HK-2 (cell line): ENCODE measurements around the gene ABCA2.
A peak's percentile ranks its signal among the peaks of the same experiment; 100 is the strongest.
"Not testable (repeated sequence)": the region's sequence is repeated elsewhere in the genome, so short reads cannot be mapped to it uniquely, and the experiment has no call there.

Source experiments
- DNase-seq: peaks from one replicate; pipeline ENCODE4 v3.0.0-alpha.2; 2018; ENCODE audit not compliant: unreplicated experiment

Gene ABCA2

DNA sequence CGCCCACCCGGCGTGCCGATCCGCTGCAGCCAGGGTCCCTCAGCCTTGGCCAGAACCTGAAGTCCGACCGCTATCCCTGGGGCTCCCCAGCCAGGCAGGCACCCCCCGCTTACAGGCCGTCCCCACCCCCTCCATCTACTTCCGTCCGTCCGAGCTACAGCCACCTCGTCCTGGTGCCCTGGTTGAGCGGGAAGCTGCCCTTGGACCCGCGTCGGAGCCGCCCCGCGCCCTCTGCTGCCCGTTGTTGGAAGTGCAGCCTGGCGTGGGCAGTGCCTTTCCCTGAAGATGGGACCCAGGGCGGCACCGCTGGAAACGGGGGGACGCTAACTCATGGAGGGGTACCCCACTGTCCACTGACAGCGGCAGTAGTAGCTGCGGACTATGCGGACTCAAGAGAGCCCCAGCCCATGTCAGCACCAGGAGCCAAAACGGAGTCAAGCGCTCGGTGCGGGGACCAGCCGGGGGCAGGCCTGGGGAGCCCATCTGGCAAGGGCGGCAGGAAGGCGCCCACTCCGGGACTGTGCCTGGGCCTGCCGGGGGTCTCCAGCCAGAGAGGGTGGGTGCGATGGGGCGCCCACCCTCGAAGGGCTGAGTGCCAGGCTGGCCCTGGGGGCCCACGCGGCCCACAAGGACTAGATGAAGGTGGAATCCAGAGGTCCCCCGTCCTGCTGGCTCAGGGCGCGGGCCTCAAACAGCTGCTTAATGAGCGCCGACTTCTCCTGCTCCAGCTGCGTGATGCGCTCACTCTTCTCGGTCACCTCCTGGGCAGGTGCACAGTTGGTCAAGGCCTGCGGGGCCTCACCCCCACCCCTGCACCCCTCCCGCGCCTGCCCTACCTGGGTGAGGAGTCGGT, 36.2 kb upstream of the ABCA2 start:
- DNase-seq: peak; percentile 81

DNA sequence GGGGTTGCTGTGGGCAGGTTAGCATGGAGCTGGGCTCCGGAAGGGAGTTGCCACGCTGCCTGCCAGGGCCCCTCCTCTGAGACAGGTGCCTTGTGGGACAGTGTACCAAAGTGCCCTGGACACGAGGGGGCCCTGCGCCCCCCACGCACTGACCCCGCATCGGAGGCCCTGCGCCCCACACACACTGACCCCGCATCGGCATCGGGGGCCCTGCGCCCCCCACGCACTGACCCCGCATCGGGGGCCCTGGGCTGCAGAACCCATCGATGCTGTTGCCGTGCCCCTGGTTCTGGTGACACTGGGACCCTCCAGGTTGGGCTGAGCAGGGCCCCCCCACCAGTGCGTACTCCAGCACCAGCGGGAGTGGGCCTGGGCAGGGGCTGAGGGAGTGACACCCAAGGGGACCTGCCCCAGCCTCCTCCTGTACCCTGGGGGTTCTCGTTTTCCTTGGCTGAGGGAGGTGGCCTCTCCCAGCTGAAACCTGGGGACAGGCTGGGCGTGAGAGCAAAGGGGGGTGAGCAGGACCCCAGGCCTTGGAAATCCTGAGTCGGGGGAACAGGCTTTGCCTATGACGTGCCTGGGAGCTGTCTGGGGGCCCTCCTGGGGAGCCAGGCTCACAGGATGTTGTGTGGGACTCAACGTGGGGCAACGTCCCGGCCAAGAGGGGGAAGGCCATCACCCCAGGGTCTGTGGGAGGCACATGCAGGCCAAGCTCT, 35.4 kb upstream of the ABCA2 start:
- DNase-seq: no peak

DNA sequence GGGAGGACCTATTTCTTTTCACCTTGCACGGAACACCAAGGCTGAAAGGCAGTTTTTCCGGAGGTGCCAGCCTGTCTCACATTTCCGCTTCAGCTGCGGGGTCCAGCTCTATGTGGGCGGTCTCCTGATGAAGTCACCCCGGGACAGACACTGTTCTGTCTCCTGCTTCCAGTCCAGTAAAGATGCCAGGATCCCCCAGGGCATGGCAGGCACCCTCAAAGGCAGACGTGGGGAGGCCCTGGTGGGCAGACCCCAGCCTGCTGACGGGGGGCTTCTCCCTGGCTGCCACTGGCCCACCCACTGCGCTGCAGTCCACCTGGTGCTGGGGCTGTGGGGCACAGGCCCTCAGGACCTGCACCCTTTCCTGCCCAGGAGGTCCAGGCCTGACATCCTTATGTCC, 34.8 kb upstream of the ABCA2 start:
- DNase-seq: not testable (repeated sequence)

DNA sequence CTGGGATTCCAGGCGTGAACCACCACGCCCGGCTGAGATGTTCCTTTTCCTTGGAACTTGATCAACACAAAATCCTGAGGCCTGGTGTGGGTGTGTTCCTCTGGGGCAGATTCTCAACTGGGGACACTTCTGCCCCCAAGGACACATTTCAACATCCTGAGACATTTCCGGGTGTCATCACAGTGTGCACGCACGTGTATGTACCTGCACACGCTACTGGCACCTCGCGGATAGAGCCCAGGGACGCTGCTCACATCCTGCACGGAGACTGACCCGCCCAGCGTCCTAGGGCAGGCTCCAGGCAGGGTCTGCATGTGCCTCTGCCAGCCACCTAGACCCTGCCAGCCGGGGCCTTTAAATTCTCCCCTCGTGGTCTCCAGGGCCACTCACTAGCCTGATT, 34.3 kb upstream of the ABCA2 start:
- DNase-seq: no peak

DNA sequence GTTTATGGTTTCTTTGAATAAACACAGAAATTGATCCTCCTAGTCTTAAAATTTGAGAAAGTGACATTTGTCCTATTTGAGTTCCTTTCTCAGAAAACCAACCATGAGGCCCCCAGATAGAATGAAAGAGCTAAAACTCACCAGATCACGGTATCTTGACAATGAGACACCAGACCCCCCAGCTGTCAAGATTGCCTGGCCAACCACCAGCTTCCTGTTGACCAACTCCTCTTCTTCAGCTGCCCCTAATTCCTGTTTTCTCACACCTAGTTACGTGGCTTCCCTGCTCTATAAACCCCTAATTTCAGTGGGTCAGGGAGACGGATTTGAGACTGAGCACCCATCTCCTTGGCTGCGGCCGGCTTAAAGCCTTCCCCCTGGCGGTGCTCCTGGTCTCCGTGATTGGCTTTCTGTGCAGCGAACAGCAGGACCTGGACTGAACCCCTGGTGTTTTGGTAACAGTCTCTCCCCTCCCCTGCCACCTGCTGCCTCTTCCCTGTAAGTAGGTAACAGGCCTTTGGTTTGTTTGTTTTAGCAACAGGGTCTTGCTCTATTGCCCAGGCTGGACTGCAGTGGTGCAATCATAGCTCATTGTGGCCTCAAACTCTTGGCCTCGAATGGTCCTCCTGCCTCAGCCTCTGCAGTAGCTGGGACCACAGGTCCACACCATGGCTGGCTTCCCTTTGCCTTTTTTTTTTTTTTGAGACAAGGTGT, 30.6 kb upstream of the ABCA2 start:
- DNase-seq: no peak

DNA sequence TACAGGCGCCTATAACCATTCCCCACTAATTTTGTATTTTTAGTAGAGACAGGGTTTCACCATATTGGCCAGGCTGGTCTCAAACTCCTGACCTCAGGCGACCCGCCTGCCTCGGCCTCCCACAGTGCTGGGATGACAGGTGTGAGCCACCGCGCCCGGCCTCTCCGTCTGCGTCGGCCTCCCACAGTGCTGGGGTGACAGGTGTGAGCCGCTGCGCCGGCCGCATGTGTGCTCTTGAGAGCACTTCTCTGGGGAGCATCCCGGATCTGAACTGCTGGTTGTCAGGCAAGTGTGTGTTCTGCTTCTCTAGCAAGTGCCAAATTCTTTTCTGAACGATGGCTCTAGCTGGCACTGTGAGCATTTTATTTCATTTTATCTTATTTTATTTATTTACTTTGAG, 29.5 kb upstream of the ABCA2 start:
- DNase-seq: no peak

DNA sequence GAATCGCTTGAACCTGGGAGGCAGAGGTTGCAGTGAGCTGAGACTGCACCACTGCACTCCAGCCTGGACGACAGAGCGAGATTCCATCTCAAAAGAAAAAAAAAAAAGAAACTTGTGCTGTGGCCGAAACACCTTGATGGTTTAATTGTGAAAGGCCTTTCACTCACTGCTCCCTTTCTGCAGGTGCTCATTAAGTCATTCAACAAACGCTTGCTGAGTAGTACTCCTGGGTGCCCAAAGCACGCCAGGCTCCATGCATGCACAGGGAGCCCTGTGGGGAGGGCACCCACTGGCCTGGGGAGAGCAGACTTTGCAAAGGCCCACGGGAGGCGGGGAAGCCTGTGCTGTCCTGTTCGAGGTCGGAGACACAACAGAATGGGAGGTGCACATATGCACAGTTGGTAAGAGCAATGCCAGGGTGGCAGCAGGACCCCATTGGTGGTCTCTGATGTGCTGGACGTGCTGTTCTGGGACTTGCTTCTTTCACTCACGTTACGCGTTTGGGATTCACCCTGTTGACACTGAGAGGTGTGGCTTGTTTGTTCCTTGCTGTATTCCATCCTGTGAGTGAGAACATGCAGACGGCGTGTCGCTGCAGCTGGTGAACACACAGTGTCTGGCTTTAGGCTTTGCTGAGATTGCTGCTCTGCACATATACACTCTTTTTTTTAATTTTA, 28.8 kb upstream of the ABCA2 start:
- DNase-seq: no peak

DNA sequence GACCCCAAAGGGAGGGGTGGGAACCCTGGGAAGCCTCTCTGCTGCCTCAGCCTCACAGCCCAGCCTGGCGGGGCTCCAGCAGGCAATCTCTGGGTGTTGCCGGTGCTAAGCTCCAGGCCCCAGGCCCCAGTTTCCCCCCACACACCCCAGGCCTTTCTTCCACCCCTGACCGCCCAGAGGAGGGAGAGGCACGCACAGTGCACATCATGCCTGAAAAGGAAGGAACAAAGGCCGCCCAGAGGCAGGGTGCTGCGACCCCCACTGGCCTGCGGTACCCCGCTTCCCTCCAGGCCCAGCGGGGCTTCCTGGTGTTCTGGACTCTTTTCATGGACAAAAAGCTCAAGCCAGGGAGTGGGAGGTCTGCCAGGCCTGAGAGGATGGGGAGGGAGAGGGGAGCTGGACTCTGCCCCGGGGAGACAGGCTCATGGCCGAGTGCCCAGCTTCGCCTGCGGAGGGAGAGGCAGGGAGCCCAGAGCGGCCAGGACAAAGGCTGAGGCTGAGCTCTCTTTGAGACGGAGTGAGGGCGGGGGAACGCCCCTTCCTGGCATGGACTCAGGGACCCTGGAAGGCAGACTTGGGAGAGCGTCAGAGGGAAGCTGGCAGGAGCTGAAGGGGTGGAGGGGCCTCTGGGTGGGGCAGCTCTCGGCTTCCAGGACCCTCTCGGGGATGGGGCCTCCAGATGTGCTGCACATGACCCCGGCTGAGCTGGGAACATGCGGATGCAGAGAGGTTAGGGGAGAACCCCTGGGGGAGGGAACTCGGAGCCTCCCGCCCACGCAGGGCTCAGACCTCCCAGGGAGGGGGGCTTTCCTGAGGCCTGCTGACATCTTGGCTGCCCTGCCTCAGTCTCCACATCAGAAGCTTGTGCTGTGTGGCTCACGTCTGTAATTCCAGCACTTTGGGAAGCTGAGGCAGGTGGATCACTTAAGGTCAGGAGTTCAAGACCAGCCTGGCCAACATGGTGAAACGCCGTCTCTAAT, 27.6 kb upstream of the ABCA2 start:
- no peak for DNase-seq

DNA sequence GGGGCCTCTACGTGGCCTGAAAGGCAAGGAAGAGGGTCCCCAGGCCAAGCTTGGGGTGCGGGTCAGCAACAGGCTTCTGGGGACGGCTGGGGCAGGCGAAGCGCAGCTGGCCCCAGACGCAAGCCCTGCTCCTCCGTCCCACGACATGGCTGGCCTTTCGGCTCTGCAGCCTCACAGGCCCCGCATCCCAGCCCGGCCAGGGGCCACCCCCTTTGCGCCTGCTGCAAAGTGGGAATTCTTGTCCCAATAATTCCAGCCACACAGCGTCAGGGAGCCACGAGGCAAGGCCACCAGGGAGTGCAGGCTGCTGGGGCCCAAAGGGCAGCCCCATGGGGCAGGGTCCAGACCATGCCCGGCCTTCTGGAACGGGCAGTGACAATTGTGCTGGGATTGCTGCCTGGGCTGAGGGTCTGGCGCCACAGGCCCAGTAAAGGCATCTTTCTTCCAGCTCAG, 26.9 kb upstream of the ABCA2 start:
- DNase-seq: no peak

DNA sequence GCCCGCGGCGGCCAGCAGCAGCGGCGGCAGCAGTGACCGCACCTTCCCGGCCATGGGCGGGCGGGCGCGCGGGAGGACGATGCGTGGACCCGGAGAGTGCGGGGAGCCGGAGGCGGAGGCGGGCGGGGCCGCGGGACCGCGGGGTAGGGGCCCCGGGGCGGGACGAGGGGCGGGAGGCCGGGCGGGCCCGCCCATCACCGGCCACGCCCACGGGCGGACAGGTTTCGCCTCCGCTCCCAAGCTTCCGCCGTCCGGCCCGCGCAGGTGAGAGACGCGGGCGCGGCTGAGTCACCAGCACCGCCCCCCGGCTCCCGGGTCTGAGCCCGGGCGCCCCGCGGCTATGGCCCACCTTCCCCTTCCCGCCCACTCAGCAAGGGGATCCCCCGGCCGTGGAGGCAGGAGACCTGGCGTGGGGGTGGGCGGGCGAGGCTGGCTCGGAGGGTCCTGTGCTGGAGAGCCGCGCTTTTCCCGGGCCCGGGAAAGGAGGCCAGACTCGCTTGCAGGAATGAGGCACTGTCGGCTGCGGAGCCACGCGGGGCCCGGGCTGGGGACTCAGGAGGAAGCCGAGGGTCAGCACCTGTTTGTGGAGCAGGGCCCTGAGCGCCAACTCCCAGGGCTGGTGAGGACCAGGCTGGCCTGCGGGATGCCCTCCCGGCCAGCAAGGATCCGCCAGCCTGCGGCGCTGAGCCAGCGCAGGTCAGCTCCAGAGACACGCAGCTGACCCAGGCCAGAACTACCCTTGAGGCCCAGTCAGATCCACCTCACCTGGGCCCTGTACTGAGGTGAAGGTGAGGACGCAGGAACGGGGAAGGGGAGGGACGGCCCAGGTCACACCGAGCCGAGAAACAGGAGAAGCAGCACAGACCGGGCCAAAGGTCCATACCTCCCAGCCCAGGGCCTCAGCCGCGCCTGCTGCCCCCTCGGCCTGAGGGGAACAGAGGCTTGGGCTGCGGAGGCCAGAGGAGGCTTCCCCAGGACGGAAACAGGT, 26.2 kb upstream of the ABCA2 start, which contains the start of gene ENTPD2:
ENTPD2 (minus strand) TSS at position 118 of the 988 bp plus-strand sequence; CDS start at position 54, 64 bp downstream.
- DNase-seq: no peak

DNA sequence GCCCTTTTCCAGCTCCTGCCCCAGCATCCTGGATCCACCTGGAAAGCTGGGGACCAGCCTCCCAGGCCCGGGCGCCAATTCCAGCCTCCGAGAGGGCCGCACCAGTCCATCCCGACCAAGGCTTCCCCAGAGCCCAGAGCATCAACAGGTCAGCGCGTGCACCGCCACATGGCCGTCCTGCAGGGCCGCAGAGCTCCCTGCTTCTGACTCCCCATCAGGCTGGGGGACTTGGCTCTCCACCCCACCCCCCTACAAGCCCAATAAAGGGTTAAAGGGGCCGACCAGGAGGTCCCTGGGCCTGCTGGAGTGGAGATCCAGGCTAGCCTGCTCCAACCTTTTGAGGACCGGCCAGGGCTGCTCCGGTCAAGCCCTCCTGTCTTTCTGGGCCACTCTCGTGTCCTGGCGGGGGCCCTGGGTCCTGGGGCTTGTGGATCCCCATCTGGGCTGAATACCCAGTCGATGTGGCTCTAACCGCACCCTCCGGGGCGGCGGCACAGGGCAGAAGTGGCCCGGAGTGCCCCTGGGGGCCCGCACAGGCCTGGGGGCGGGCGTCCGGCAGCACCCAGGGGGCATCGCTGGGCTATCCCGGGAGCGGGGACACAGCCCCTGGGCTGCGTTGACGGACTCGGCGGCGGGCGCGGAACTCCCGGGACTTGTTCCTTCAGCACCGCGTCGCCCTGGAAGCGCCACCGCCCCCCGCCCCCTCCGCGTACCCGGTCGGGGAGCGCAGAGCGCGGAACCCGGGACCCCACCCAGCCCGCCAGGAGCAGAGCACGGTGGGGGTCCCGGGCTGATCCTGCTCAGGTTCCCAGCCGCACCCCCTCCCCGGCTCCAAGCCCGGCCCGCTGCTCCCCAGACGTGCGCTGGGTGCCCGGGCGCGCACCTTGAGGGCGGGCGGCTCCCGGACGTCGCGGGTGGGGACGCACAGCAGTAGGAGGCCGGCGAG, 25.2 kb upstream of the ABCA2 start:
- no peak for DNase-seq

DNA sequence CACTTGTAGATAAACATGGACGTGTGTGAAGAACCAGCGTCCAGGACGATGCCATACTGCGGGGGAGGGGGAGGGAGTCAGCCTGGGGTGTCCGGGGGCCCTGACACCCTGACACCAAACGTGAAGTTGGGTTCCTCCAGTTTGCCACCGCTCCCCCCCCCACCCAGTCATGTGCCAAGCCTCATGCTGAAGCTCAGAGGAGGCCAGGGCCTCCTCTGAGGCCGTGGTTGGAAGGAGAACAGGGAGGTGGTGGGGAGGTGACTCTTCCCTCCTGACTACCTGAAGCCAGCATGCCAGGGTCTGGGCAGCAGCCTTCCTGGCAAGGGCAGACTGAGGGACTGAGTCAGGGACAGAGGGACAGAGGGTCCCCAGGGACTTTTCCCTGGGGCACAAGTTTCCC, 24.3 kb upstream of the ABCA2 start:
- DNase-seq: no peak

DNA sequence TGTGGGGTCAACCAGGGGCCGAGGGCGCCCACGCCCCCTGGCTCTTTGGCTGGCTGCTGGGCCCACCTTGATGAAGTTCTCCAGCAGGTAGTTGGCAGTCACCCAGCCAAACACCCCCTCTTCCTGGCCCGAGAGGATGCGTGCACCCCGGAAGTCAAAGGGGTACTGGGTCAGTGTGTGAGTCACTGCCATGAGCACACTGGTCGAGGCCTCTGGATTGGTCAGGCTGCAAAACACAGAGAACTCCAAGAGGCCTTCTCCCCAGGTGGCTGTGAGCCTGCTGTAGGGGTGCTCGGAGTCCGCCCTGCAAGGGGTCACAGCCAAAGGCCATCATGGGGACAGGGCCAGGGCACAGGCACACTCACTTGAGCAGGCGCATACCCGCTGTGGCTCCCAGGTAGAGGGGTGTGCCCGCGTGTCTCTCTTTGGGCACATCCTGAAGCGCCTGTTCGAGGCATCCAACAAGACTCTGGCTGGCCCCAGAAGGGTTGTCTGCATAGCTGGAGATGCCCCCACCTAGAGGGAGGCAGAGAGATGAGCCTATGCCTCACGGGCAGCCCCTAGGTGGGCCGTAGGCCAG, 23.2 kb upstream of the ABCA2 start:
- no peak for DNase-seq

DNA sequence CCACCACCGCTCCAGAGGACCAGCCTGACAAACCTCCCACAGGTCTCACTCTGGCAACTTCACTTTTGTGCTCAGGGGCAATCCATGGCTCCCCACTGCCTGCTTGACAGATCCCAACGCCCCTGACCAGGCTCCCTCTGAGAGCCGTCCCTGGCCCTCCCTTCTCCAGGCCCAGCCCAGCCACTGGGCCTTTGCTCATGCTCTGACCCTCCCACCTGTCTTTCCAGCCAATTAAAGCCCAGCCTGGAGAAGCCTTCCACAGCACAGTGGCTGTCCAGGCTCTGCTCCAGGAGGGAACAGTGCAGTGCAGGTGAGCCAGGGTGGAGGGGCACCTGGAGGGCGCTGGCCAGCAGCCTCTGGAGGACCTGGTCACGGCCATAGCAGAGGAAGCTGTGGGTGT, 22.5 kb upstream of the ABCA2 start:
- DNase-seq: no peak

DNA sequence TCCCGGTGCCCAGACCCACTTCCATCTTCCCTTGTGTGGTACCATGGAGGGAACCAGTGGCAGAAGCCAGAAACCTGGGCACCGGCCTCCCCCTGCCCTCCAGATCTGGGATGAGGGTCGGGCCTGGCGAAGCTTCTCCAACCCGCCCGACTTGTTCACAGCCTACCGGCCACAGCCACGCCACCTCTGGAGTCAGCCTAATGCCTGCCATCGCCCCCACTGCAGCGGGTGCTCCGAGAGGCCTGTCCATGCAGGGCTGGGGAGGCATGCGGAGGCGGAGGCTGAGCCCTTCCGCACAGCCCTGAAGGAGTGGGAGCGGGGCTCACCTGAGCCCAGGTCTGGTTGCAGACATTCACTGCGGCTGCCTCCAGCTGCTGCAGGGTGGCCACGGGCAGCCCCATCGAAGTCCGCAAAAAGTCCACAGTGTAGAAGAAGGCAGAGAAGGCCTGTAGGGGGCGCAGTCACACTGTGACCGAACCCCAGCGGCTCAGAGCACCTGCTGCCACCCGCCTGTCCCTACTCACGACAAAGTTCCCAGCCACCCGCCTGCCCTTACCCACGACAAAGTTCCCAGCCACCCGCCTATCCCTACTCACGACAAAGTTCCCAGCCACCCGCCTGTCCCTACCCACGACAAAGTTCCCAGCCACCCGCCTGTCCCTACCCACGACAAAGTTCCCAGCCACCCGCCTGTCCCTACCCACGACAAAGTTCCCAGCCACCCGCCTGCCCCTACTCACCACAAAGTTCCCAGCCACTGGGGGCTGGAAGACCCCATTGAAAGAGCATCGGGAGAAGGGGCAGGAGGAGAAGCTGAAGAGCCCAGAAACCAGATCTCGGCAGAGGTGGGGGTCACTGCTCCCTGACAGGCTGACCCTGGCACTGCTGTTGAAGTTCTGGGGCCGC, 21.8 kb upstream of the ABCA2 start:
- DNase-seq: peak; percentile 57

DNA sequence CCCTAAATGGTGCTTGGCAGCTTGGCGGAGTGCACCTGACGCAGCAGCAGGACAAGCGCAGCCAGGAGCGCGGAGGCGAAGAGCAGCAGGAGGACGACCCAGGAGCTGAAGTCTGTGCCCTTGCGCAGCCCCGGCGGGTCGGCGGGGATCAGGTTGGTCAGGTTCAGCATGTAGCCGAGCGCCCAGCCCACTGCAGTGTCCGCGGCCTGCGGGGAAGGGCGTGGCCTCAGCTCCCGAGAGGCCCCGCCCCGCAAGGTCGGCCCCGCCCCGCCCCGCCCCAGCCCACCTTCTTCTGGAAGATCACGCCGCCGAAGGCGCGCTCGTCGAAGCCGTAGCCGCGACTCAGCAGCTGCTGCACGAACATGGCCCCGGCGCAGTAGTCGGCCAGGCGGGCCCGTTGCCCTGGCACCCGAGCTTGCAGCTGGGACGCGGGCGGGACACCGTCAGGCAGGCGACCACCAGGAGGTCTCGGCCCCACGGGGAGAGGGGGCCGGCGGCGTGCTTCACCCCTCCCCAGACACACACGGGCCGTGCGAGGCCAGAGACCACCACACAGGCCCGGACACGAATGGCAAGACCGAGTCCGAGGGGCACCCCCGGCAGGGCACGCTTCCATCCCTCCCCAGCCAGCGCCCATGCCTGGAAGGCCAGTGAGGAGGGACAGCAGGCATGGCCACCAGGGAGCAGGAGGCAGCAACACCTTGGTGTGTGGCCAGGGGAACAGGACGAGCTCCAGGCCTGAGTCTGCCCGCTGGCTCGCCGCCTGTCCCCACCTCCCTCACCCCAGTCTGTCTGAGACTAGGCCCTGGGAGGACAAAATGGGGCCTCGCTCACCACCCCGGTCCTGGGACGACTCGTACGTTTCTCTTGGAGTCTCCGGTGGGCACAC, 20.9 kb upstream of the ABCA2 start:
- no peak for DNase-seq
